Naive thymus-derived CD4-positive, alpha-beta T cell (primary cell): ENCODE data around the gene FARP2. TPM values are rescaled to one million over a fixed set of nuclear protein-coding genes. Genes with fewer than 3 reads are reported as not detected.
A peak's percentile ranks its signal among the peaks of the same experiment; 100 is the strongest.
"Not testable (repeated sequence)": the region's sequence is repeated elsewhere in the genome, so short reads cannot be mapped to it uniquely, and the experiment has no call there.

Experiments used
- ATAC-seq: fragments of 150-1000 bp; cut with Tn5 transposase; 2 replicates; pipeline ENCODE4 v1.10.0; 2021; ENCODE audit warnings: mild to moderate bottlenecking, moderate library complexity
- CTCF ChIA-PET: fragments of 350-600 bp; sonication (Branson Sonifier 250); formaldehyde crosslinking; loops from one replicate; lab custom pipeline; 2021; ENCODE audit warnings: antibody characterized with exemption; lab: Charles Lee
- POLR2A ChIA-PET: fragments of 350-600 bp; sonication (Branson Sonifier 250); formaldehyde crosslinking; loops from one replicate; lab custom pipeline; 2021; ENCODE audit warnings: antibody characterized with exemption, inconsistent platforms; lab: Charles Lee
- DNase-seq, 9 donors: peaks; one replicate each; pipeline versions ENCODE4 v3.0.0 to v3.0.0-alpha.2; 2020 to 2022; ENCODE audit warnings: mixed read lengths in 1 of 9
- H3K27ac ChIP-seq: one replicate; pipeline ENCODE4 v1.7.0; 2013; ENCODE audit warnings: mild to moderate bottlenecking, low read depth, low read length, moderate library complexity
- H3K27me3 ChIP-seq, 2 donors: one replicate each; pipeline ENCODE4 v1.7.0; 2013; ENCODE audit warnings: low read length in 2 of 2, mild to moderate bottlenecking in 2 of 2, moderate library complexity in 2 of 2; ENCODE audit not compliant: control insufficient read depth in 2 of 2, insufficient read depth in 2 of 2
- H3K36me3 ChIP-seq, 3 experiments: 1 replicate in 2 of 3; 2 replicates in 1 of 3; pipeline ENCODE4 v1.7.0; 2013; ENCODE audit warnings: low read length in 3 of 3, mild to moderate bottlenecking in 3 of 3, moderate library complexity in 1 of 3; ENCODE audit not compliant: insufficient read depth in 3 of 3, control insufficient read depth in 2 of 3
- H3K4me1 ChIP-seq, 2 donors: one replicate each; pipeline ENCODE4 v1.7.0; 2013; ENCODE audit warnings: low read length in 2 of 2, mild to moderate bottlenecking in 2 of 2, moderate library complexity in 1 of 2; ENCODE audit not compliant: control insufficient read depth in 2 of 2, insufficient read depth in 2 of 2
- H3K4me3 ChIP-seq: 2 replicates; pipeline ENCODE4 v1.7.0; 2013; ENCODE audit warnings: mild to moderate bottlenecking, low read length
- H3K9me3 ChIP-seq, 3 experiments: 1 replicate in 2 of 3; 2 replicates in 1 of 3; pipeline ENCODE4 v1.7.0; 2013; ENCODE audit warnings: low read length in 3 of 3; ENCODE audit not compliant: control insufficient read depth in 2 of 3
- H3K27ac Mint-ChIP-seq, 9 donors: one replicate each; pipeline ENCODE4 v1.8.0; 2020 to 2022; ENCODE audit warnings: mixed read lengths in 9 of 9, mild to moderate bottlenecking in 8 of 9, moderate library complexity in 5 of 9, inconsistent platforms in 2 of 9
- H3K27me3 Mint-ChIP-seq, 5 donors: one replicate each; pipeline ENCODE4 v1.8.0; 2021 to 2022; ENCODE audit warnings: mixed read lengths in 5 of 5, mild to moderate bottlenecking in 1 of 5
- H3K36me3 Mint-ChIP-seq, 5 donors: one replicate each; pipeline ENCODE4 v1.8.0; 2020 to 2022; ENCODE audit warnings: mixed read lengths in 5 of 5, mild to moderate bottlenecking in 3 of 5, inconsistent platforms in 1 of 5
- H3K4me1 Mint-ChIP-seq, 7 donors: one replicate each; pipeline ENCODE4 v1.8.0; 2020 to 2022; ENCODE audit warnings: mixed read lengths in 7 of 7, mild to moderate bottlenecking in 3 of 7, inconsistent platforms in 1 of 7
- H3K4me3 Mint-ChIP-seq, 10 donors: one replicate each; pipeline ENCODE4 v1.8.0; 2020 to 2022; ENCODE audit warnings: mild to moderate bottlenecking in 10 of 10, mixed read lengths in 10 of 10, moderate library complexity in 6 of 10, inconsistent platforms in 2 of 10
- H3K9me3 Mint-ChIP-seq, 11 donors: one replicate each; pipeline ENCODE4 v1.8.0; 2020 to 2022; ENCODE audit warnings: mixed read lengths in 11 of 11, mild to moderate bottlenecking in 4 of 11, inconsistent platforms in 1 of 11, moderate library complexity in 1 of 11
- intact Hi-C, 2 donors: fragments of 100-400 bp; cut with micrococcal nuclease; formaldehyde crosslinking; loops; one replicate each; pipeline ENCODE4 v1.15.1; 2023
- polyA plus RNA-seq, 2 donors: library from polyadenylated mRNA; unstranded; fragments of 300-500 nt; fragmentation: Illumina TruSeq; gene quantifications; one replicate each; pipeline ENCODE4 v1.2.3, GENCODE V29; 2021
- total RNA-seq, 6 experiments: library from RNA in 5 of 6; stranded (reverse) in 5 of 6; gene quantifications; 1 replicate in 5 of 6; 2 replicates in 1 of 6; pipeline ENCODE4 v1.2.3 and lab custom pipeline; 2021 to 2026

FARP2 gene
- total and polyA plus RNA-seq, 7 experiments from 2014 or later, result 6.2 to 31.0 (median 19.5) TPM

DNA sequence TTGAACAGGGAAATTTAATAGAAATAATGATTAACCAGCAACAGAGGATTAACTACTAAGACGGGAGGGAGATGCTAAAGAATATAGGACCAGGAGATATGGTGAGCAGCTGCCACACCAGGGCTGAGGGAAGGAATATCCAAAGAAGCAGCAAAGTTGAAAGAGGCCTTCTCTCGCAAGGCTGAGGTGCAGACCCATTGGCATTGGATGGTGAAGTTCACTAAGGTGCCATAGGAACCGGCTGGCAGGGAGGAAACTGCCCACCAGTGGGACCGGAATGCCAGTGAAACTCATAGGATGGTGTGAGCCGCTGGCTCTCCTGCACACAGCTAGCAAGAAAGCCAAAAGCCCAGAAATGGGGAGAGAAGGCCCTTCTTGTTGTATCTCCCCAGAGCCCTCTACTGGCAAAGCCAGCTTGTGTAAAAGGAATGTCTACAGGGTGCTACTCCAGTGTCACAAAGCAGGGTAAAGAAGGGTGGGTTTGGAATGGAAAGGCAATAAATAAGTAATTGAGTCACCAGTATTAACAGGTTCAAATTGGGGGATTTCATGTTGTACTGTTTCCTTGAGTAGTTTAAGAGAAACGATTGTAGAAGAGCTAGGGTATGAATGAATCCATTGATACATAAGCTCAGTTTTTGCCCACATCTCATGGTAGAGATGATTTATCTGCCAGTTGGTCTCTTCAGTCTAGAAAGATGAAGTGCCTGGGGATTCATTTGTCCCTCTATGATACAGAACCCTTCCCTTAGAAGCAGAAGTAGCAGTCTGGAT lies 36.0 kb downstream of the FARP2 start:
- ATAC-seq, result peak; percentile 37
- peak in 6 of 9 donors; percentile 8 to 23 (median 14) for DNase-seq
- Mint-ChIP-seq H3K9me3 (peaks cover 0 to 4% (median 0%) of the 10 kb centered on the region in 11 donors), H3K36me3 (peaks cover 0 to 28% (median 18%) of the 10 kb centered on the region in 5 donors), H3K4me3 (no peak overlapping the region), H3K27me3 (no peaks in the 10 kb centered on the region), H3K27ac (no peak overlapping the region), H3K4me1 (peaks cover 0 to 8% (median 0%) of the 10 kb centered on the region in 7 donors)
- H3K9me3 ChIP-seq, result no peaks in the 10 kb centered on the region
- no peaks in the 10 kb centered on the region for H3K27me3 ChIP-seq
- ChIA-PET POLR2A (interaction anchor here (0.7 to 1.2 kb wide), 2 partner anchors 23 to 504 kb away, joined by 3 read pairs; no protein-coding TSS in a partner anchor), CTCF (interaction anchor here (0.6 to 1.2 kb wide), 3 partner anchors 28 to 541 kb away, joined by 3 to 4 read pairs (median 4); no protein-coding TSS in a partner anchor)
- H3K4me3 ChIP-seq, result no peak overlapping the region
- intact Hi-C loops, result no loop called here
- no peaks in the 10 kb centered on the region for H3K36me3 ChIP-seq
- no peaks in the 10 kb centered on the region for H3K4me1 ChIP-seq
- no peak overlapping the region for H3K27ac ChIP-seq

GRCh38 chr2:241392753-241393152 lies 36.7 kb downstream of the FARP2 start:
- H3K4me1 Mint-ChIP-seq, H3K9me3 ChIP-seq, POLR2A ChIA-PET, DNase-seq, H3K4me3 Mint-ChIP-seq, H3K36me3 ChIP-seq, H3K4me3 ChIP-seq, H3K27ac Mint-ChIP-seq, H3K27me3 Mint-ChIP-seq, H3K4me1 ChIP-seq, ATAC-seq, H3K9me3 Mint-ChIP-seq, H3K27me3 ChIP-seq, H3K27ac ChIP-seq, intact Hi-C loops: not testable (repeated sequence)
- CTCF ChIA-PET, result interaction anchor here (1.1 to 1.2 kb wide), 2 partner anchors 29 to 541 kb away, joined by 4 read pairs; no protein-coding TSS in a partner anchor
- peaks cover 0 to 28% (median 18%) of the 10 kb centered on the region in 5 donors for H3K36me3 Mint-ChIP-seq

GRCh38 chr2:241393524-241394196 lies 37.6 kb downstream of the FARP2 start:
- Histone ChIP-seq H3K4me3 (no peak overlapping the region), H3K27me3 (no peaks in the 10 kb centered on the region), H3K36me3 (no peaks in the 10 kb centered on the region), H3K4me1 (no peaks in the 10 kb centered on the region), H3K9me3 (no peaks in the 10 kb centered on the region), H3K27ac (no peak overlapping the region)
- peaks cover 0 to 8% (median 0%) of the 10 kb centered on the region in 7 donors for H3K4me1 Mint-ChIP-seq
- peaks cover 0 to 25% (median 18%) of the 10 kb centered on the region in 5 donors for H3K36me3 Mint-ChIP-seq
- DNase-seq (no peak), ATAC-seq (no peak)
- ChIA-PET POLR2A (no interaction called here), CTCF (no interaction called here)
- H3K27me3 Mint-ChIP-seq, result no peaks in the 10 kb centered on the region
- H3K4me3 Mint-ChIP-seq, result no peak overlapping the region
- H3K27ac Mint-ChIP-seq, result no peak overlapping the region
- peaks cover 0 to 2% (median 0%) of the 10 kb centered on the region in 11 donors for H3K9me3 Mint-ChIP-seq
- intact Hi-C loops, result no loop called here

- ATAC-seq, H3K4me3 ChIP-seq, DNase-seq, H3K36me3 ChIP-seq, intact Hi-C loops, H3K9me3 Mint-ChIP-seq, H3K4me3 Mint-ChIP-seq, H3K9me3 ChIP-seq, H3K27me3 ChIP-seq, POLR2A ChIA-PET, H3K27me3 Mint-ChIP-seq, CTCF ChIA-PET, H3K4me1 Mint-ChIP-seq, H3K27ac Mint-ChIP-seq, H3K4me1 ChIP-seq, H3K27ac ChIP-seq: not testable (repeated sequence)
- H3K36me3 Mint-ChIP-seq, result peaks cover 0 to 18% (median 8%) of the 10 kb centered on the region in 5 donors
Observed at GRCh38 chr2:241396809-241397208, 40.7 kb downstream of the FARP2 start.

- ChIA-PET CTCF (no interaction called here), POLR2A (no interaction called here)
- Mint-ChIP-seq H3K36me3 (peaks cover 0 to 16% (median 5%) of the 10 kb centered on the region in 5 donors), H3K9me3 (peaks cover 0 to 2% (median 0%) of the 10 kb centered on the region in 11 donors), H3K4me1 (no peaks in the 10 kb centered on the region), H3K27ac (peak overlapping the region in 1 of 9 donors; percentile 44), H3K27me3 (no peaks in the 10 kb centered on the region), H3K4me3 (no peak overlapping the region)
- Histone ChIP-seq H3K9me3 (no peaks in the 10 kb centered on the region), H3K27ac (no peak overlapping the region), H3K27me3 (no peaks in the 10 kb centered on the region), H3K4me3 (no peak overlapping the region), H3K36me3 (no peaks in the 10 kb centered on the region), H3K4me1 (no peaks in the 10 kb centered on the region)
- intact Hi-C loops, result no loop called here
- DNase-seq, result no peak
- no peak for ATAC-seq
Observed at GRCh38 chr2:241399941-241400922, 44.1 kb downstream of the FARP2 start.

GRCh38 chr2:241408849-241409248 lies 52.8 kb downstream of the FARP2 start:
- Histone ChIP-seq H3K4me3 (no peak overlapping the region), H3K36me3 (peaks cover 0 to 26% (median 0%) of the 10 kb centered on the region in 3 experiments), H3K27me3 (no peaks in the 10 kb centered on the region), H3K27ac (no peak overlapping the region), H3K4me1 (no peaks in the 10 kb centered on the region), H3K9me3 (no peaks in the 10 kb centered on the region)
- no peak for DNase-seq
- peaks cover under 1 to 30% (median 22%) of the 10 kb centered on the region in 5 donors for H3K36me3 Mint-ChIP-seq
- no peak for ATAC-seq
- no peaks in the 10 kb centered on the region for H3K4me1 Mint-ChIP-seq
- intact Hi-C loops, result no loop called here
- H3K27me3 Mint-ChIP-seq, result no peaks in the 10 kb centered on the region
- H3K27ac Mint-ChIP-seq, result no peak overlapping the region
- no peaks in the 10 kb centered on the region for H3K9me3 Mint-ChIP-seq
- no peak overlapping the region for H3K4me3 Mint-ChIP-seq
- ChIA-PET CTCF (no interaction called here), POLR2A (no interaction called here)
